CD4-positive, alpha-beta T cell (primary cell): ENCODE results near the gene KRT1. TPM values are rescaled to one million over a fixed set of nuclear protein-coding genes. Genes with fewer than 3 reads are reported as not detected.
"Not testable (repeated sequence)": the region's sequence is repeated elsewhere in the genome, so short reads cannot be mapped to it uniquely, and the experiment has no call there.

ENCODE experiments used
- ATAC-seq: fragments of 200-7000 bp; cut with Tn5 transposase; one replicate; pipeline ENCODE4 v1.10.0; 2022; ENCODE audit warnings: mild to moderate bottlenecking; ENCODE audit not compliant: poor library complexity
- CTCF ChIA-PET: fragments of 350-600 bp; sonication (Branson Sonifier 250); formaldehyde crosslinking; loops from one replicate; lab custom pipeline; 2021; ENCODE audit warnings: antibody characterized with exemption, inconsistent platforms; lab: Charles Lee
- POLR2A ChIA-PET: fragments of 350-600 bp; sonication (Branson Sonifier 250); formaldehyde crosslinking; loops from one replicate; lab custom pipeline; 2021; ENCODE audit warnings: antibody characterized with exemption, inconsistent platforms; lab: Charles Lee
- DNase-seq, 14 experiments: peaks; one replicate each; pipeline ENCODE4 v3.0.0-alpha.2; 2013 to 2020; ENCODE audit warnings: mixed read lengths in 2 of 14
- H3K27ac ChIP-seq, 2 donors: one replicate each; pipeline versions ENCODE4 v1.5.1 to v1.7.0; 2013; ENCODE audit warnings: low read length in 2 of 2, low read depth in 1 of 2, mild to moderate bottlenecking in 1 of 2
- H3K27me3 ChIP-seq, 2 experiments: 1 replicate in 1 of 2; 2 replicates in 1 of 2; pipeline versions ENCODE4 v1.6.1 to v1.7.0; 2013; ENCODE audit warnings: low read length in 2 of 2, control low read depth in 1 of 2, mild to moderate bottlenecking in 1 of 2, moderate library complexity in 1 of 2; ENCODE audit not compliant: insufficient read depth in 2 of 2, control insufficient read depth in 1 of 2
- H3K36me3 ChIP-seq: one replicate; pipeline ENCODE4 v1.6.1; 2013; ENCODE audit warnings: low read length, control low read depth; ENCODE audit not compliant: insufficient read depth
- H3K4me1 ChIP-seq: one replicate; pipeline ENCODE4 v1.6.1; 2013; ENCODE audit warnings: low read length, control low read depth; ENCODE audit not compliant: insufficient read depth
- H3K4me3 ChIP-seq: one replicate; pipeline ENCODE4 v1.5.1; 2013; ENCODE audit warnings: mild to moderate bottlenecking, low read length, moderate library complexity
- H3K9me3 ChIP-seq, 2 experiments: 1 replicate in 1 of 2; 2 replicates in 1 of 2; pipeline versions ENCODE4 v1.6.1 to v1.7.0; 2013; ENCODE audit warnings: low read length in 2 of 2, mild to moderate bottlenecking in 2 of 2, control low read depth in 1 of 2, moderate library complexity in 1 of 2; ENCODE audit not compliant: control insufficient read depth in 1 of 2, insufficient read depth in 1 of 2
- H3K27ac Mint-ChIP-seq: one replicate; pipeline ENCODE4 v1.8.0; 2020; ENCODE audit warnings: mixed read lengths
- H3K27me3 Mint-ChIP-seq: one replicate; pipeline ENCODE4 v1.8.0; 2021; ENCODE audit warnings: mixed read lengths
- H3K36me3 Mint-ChIP-seq: one replicate; pipeline ENCODE4 v1.8.0; 2021; ENCODE audit warnings: low read depth, mixed read lengths
- H3K4me1 Mint-ChIP-seq: one replicate; pipeline ENCODE4 v1.8.0; 2021; ENCODE audit warnings: low read depth, mixed read lengths
- H3K4me3 Mint-ChIP-seq: one replicate; pipeline ENCODE4 v1.8.0; 2020; ENCODE audit warnings: mild to moderate bottlenecking, mixed read lengths
- H3K9me3 Mint-ChIP-seq: one replicate; pipeline ENCODE4 v1.8.0; 2020; ENCODE audit warnings: mixed read lengths
- intact Hi-C, 2 experiments: fragments of 100-400 bp; cut with DNase I in 1 of 2; cut with micrococcal nuclease in 1 of 2; formaldehyde crosslinking; loops; one replicate each; pipeline versions ENCODE4 v1.15.1 to v1.9.0; 2023 to 2025; cut with DNase I, micrococcal nuclease
- total RNA-seq, 174 experiments: library from RNA in 2 of 174; stranded (reverse) in 2 of 174; gene quantifications; one replicate each; pipeline ENCODE4 v1.2.3 and lab custom pipeline; 2021 to 2026
- TF ChIP-seq, protein P1 (sequence below): fragments of 200-600 bp; IDR thresholded peaks from one replicate; pipeline ENCODE4 v1.8.0; 2022; ENCODE audit warnings: antibody characterized with exemption, mild to moderate bottlenecking

KRT1 gene
- total RNA-seq, 2 experiments from 2014 or later, result 3.9 to 4.0 TPM

DNA sequence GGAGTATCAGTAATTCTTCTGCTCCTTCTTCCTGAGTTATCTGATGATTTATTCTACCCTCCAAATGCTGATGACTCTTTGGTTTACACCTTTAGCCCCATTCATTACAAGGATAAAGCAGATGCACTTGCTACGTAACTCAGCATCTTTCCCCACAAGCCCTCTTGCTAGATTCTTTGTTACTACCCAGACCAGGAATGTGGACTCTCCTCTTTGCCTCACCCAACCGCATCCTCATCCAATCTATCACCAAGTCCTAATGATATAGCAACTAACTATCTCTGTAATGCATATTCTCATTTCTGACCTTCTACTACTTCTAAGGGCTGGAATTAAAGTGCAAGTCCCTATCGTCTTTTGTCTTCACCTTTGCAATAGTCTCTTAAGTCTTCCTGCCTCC, 9.2 kb downstream of the KRT1 start:
- Mint-ChIP-seq H3K27ac (no peak overlapping the region), H3K4me3 (no peak overlapping the region), H3K9me3 (no peaks in the 10 kb centered on the region), H3K4me1 (peaks cover 17% of the 10 kb centered on the region), H3K27me3 (no peaks in the 10 kb centered on the region), H3K36me3 (no peaks in the 10 kb centered on the region)
- ChIA-PET CTCF (no interaction called here), POLR2A (no interaction called here)
- DNase-seq (no peak), ATAC-seq (no peak)
- no peak overlapping the region for H3K27ac ChIP-seq
- no peaks in the 10 kb centered on the region for H3K36me3 ChIP-seq
- intact Hi-C loops, result no loop called here
- H3K4me3 ChIP-seq, result no peak overlapping the region
- no peaks in the 10 kb centered on the region for H3K9me3 ChIP-seq
- TF ChIP-seq, protein P1, sequence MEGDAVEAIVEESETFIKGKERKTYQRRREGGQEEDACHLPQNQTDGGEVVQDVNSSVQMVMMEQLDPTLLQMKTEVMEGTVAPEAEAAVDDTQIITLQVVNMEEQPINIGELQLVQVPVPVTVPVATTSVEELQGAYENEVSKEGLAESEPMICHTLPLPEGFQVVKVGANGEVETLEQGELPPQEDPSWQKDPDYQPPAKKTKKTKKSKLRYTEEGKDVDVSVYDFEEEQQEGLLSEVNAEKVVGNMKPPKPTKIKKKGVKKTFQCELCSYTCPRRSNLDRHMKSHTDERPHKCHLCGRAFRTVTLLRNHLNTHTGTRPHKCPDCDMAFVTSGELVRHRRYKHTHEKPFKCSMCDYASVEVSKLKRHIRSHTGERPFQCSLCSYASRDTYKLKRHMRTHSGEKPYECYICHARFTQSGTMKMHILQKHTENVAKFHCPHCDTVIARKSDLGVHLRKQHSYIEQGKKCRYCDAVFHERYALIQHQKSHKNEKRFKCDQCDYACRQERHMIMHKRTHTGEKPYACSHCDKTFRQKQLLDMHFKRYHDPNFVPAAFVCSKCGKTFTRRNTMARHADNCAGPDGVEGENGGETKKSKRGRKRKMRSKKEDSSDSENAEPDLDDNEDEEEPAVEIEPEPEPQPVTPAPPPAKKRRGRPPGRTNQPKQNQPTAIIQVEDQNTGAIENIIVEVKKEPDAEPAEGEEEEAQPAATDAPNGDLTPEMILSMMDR, result no peak
- H3K27me3 ChIP-seq, result no peaks in the 10 kb centered on the region
- H3K4me1 ChIP-seq, result no peaks in the 10 kb centered on the region

DNA sequence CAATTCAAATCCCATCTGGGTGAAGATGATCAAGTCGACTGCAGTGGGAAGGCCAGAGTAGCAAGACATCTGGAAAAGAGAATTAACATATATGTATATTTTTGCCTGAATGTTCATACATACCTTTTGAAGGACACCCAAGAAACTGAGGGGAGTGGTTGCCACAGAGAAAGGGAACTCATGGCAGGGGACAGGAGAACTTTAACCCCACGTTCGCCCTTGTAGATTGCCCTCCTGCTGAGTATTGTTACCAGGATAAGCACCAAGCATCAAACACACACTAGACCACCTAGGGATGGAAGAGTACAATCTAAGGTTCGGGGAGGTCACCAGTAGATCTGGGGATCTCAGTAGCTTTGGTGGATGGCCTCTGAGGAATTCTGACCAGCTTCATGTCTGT, 9.7 kb downstream of the KRT1 start:
- TF ChIP-seq, protein P1, result no peak
- intact Hi-C loops, result no loop called here
- H3K4me3 ChIP-seq, result no peak overlapping the region
- POLR2A ChIA-PET, result no interaction called here
- Mint-ChIP-seq H3K4me1 (peaks cover 17% of the 10 kb centered on the region), H3K27me3 (no peaks in the 10 kb centered on the region), H3K4me3 (no peak overlapping the region), H3K9me3 (no peaks in the 10 kb centered on the region), H3K27ac (no peak overlapping the region), H3K36me3 (no peaks in the 10 kb centered on the region)
- no peak overlapping the region for H3K27ac ChIP-seq
- H3K4me1 ChIP-seq, result no peaks in the 10 kb centered on the region
- H3K27me3 ChIP-seq, result no peaks in the 10 kb centered on the region
- no peaks in the 10 kb centered on the region for H3K36me3 ChIP-seq
- ATAC-seq (no peak), DNase-seq (no peak)
- H3K9me3 ChIP-seq, result no peaks in the 10 kb centered on the region
- CTCF ChIA-PET, result no interaction called here

DNA sequence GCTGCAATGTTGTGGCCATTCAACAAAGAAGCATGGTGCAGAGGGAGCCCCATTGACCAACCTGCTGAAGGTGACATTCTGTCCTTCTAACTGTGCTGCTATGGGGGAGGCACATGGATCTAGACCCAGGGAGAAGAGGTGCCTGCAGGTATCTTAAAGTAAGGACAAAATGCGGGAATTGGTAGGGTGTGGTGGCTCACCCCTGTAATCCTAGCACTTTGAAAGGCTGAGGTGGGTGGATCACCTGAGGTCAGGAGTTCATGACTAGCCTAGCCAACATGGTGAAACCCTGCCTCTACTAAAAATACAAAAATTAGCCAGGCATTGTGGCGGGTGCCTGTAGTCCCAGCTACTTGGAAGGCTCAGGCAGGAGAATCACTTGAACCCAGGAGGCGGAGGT, 10.3 kb downstream of the KRT1 start:
- H3K27ac ChIP-seq, H3K4me1 ChIP-seq, H3K27ac Mint-ChIP-seq, H3K9me3 ChIP-seq, H3K9me3 Mint-ChIP-seq, H3K4me3 Mint-ChIP-seq, H3K4me3 ChIP-seq, H3K27me3 Mint-ChIP-seq, intact Hi-C loops, H3K36me3 ChIP-seq, H3K36me3 Mint-ChIP-seq, ATAC-seq, POLR2A ChIA-PET, H3K27me3 ChIP-seq, DNase-seq, CTCF ChIA-PET: not testable (repeated sequence)
- peaks cover 17% of the 10 kb centered on the region for H3K4me1 Mint-ChIP-seq

DNA sequence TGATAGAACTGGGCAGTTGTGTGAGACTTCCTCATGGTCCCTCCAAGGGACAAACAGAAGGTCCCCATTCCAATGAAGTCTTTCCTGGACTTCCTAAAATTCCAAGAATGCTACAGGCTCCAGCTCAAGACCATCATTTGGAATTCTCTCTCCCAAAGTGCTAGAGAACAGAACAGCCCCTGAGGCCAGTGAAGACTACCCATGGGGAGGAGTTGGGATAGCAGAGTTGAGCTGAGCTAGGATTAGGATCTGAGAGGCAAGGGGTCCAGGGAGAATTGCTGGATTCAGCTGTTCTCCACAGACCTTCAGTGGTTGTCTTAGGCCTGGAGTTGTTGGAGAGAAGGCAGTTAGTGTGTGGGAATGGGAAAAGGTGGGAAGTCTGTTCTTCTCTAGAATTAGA, 10.8 kb downstream of the KRT1 start:
- no peak overlapping the region for H3K4me3 ChIP-seq
- no peak overlapping the region for H3K27ac ChIP-seq
- TF ChIP-seq, protein P1, result no peak
- H3K36me3 ChIP-seq, result no peaks in the 10 kb centered on the region
- no peaks in the 10 kb centered on the region for H3K36me3 Mint-ChIP-seq
- H3K27me3 ChIP-seq, result no peaks in the 10 kb centered on the region
- H3K4me3 Mint-ChIP-seq, result no peak overlapping the region
- no peak for DNase-seq
- H3K4me1 ChIP-seq, result no peaks in the 10 kb centered on the region
- H3K27ac Mint-ChIP-seq, result no peak overlapping the region
- intact Hi-C loops, result no loop called here
- H3K9me3 ChIP-seq, result no peaks in the 10 kb centered on the region
- no peaks in the 10 kb centered on the region for H3K27me3 Mint-ChIP-seq
- H3K9me3 Mint-ChIP-seq, result no peaks in the 10 kb centered on the region
- H3K4me1 Mint-ChIP-seq, result peaks cover 13% of the 10 kb centered on the region
- CTCF ChIA-PET, result no interaction called here
- ATAC-seq, result no peak
- POLR2A ChIA-PET, result no interaction called here
